GM12892 (cell line): ENCODE data around the gene SPIRE1.
"Not testable (repeated sequence)": the region's sequence is repeated elsewhere in the genome, so short reads cannot be mapped to it uniquely, and the experiment has no call there.

Experiments used
- POLR2A ChIP-seq: IDR thresholded peaks from 2 replicates; pipeline ENCODE4 v1.6.1; 2011; ENCODE audit warnings: low read depth, low read length, control low read depth
- TAF1 ChIP-seq: IDR thresholded peaks from 2 replicates; pipeline ENCODE4 v1.6.1; 2011; ENCODE audit warnings: low read depth, mild to moderate bottlenecking, control low read depth, low read length, borderline replicate concordance

DNA sequence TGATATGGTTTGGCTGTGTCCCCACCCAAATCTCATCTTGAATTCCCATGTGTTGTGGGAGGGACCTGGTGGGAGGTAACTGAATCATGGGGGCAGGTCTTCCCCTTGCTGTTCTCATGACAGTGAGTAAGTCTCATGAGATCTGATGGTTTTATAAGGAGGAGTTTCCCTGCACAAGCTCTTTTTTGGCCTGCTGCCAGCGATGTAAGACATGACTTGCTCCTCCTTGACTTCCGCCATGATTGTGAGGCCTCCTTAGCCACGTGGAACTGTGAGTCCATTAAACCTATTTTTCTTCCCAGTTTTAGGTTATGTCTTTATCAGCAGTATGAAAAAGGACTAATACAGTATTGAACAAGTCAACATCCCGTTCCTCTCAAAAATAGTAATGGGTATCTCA lies 118.7 kb downstream of the SPIRE1 start:
- TF ChIP-seq POLR2A, TAF1: not testable (repeated sequence)
